GM15510 (cell line): Measurements from ENCODE around the gene FCHO1.

Experiments
- POLR2A ChIP-seq: IDR thresholded peaks from 3 replicates; pipeline ENCODE4 v1.6.1; 2011; ENCODE audit warnings: borderline replicate concordance; ENCODE audit not compliant: insufficient read length; ENCODE audit errors: extremely low read depth

The FCHO1 gene, protein sequence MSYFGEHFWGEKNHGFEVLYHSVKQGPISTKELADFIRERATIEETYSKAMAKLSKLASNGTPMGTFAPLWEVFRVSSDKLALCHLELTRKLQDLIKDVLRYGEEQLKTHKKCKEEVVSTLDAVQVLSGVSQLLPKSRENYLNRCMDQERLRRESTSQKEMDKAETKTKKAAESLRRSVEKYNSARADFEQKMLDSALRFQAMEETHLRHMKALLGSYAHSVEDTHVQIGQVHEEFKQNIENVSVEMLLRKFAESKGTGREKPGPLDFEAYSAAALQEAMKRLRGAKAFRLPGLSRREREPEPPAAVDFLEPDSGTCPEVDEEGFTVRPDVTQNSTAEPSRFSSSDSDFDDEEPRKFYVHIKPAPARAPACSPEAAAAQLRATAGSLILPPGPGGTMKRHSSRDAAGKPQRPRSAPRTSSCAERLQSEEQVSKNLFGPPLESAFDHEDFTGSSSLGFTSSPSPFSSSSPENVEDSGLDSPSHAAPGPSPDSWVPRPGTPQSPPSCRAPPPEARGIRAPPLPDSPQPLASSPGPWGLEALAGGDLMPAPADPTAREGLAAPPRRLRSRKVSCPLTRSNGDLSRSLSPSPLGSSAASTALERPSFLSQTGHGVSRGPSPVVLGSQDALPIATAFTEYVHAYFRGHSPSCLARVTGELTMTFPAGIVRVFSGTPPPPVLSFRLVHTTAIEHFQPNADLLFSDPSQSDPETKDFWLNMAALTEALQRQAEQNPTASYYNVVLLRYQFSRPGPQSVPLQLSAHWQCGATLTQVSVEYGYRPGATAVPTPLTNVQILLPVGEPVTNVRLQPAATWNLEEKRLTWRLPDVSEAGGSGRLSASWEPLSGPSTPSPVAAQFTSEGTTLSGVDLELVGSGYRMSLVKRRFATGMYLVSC

DNA sequence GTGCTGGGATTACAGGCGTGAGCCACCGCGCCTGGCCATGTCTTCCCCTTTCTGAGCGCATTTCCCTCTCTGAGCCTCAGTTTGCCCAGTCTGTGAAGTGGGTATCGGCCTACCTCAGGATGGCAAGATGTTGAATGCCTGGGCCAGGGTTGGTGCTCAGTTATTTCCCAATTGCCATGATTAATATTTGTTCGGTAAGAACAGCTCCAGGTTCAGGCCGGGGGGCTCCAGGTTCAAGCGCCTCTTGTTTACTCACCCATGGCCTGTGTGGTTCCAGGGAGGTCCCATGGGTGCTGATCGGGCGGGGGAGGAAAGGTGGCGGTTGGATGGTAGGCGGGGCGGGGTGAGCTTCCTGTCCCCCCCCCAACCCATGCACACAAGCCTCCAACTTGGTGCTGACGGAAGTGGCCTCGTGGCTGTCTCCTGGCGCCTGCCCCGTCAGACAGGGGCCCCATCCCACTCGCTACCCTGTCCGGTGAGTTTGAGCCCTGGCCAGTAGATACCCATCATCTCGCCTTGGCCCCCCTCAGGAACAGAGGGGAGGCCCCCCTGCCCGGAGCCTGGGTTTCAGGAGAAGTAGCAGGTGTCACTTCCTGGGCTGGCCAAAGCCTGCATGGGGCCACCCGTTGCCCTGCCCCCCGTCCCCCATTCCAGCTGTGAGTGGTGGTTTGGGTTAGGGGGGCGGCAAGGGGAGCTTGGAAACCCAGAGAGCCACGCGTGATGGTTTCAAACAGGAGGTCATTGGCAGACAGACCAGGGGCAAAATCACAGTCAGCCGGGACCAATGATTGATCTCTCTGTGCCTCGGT lies at the start of gene FCHO1:
TSS of gene FCHO1 (plus strand) at position 375 of the 809 bp plus-strand sequence. CDS start 3,688 bp downstream, outside the sequence.
- TF ChIP-seq POLR2A = peak; percentile 59

DNA sequence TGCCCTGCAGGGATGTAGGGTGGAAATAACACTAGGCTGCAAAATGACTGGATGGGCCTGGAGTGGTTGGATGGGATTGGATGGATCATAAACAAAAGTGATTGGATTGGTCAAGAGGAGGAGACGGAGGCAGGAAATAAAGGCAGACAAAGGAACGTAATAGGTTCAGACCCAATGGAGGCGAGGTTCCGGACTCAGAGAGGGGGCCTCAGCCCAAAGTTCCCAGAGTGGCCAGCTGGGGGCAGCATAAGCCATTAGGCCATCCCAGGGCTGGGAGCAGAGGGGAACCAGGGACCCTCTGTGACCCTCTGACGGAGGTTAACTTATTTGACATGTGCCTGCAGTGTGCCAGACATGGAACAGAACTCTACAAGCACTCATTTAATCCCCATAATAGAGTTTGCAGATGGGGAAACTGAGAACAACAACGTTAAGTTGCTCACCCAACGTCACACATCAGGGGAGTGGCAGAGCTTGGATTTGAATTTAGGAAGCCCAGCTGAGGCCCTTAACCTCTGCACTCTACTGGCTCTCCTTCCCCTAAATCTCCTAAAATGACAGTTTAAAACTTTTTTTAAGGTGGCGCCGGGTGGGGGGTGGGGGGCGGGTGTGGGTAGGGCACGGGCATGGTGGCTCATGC lies 47.3 kb upstream of the FCHO1 start:
- no peak for TF ChIP-seq POLR2A

DNA sequence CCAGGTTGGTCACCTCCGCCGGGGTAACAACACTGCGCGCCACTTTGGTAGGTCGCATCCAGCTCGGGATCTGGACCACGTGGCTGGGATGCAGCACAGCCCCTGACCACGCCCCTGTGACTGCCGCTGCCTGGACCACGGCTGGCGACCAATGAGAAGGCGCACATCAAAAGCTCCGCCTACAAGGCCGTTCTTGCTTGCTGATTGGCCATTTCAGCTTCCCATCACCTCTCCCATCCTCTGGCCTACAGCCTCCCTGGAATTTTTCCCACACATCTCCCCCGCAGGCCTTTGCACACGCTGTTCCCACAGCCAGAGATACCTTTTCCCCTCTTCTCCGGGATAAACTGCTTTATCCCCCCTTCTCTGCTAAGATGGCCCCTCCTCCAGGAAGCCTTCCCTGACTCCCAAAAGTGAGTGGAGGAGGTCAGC lies 44.5 kb upstream of the FCHO1 start:
- TF ChIP-seq POLR2A = no peak

DNA sequence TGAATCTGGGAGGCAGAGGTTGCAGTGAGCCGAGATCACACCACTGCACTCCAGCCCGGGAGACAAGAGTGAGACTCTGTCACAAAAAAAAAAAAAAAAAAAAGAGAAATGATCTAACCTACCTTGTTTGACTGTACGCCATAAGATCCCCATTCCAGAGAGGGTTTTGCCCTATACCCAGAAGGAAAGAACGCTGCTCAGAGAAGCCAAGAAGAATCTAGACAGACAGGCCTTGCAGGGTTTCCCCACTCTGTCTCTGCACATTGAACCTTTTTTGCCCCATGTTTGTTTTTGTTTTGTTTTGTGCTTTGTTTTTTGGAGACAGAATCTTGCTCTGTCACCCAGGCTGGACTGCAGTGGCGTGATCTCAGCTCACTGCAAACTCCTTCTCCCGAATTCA lies 39.4 kb upstream of the FCHO1 start:
- TF ChIP-seq POLR2A = no peak

DNA sequence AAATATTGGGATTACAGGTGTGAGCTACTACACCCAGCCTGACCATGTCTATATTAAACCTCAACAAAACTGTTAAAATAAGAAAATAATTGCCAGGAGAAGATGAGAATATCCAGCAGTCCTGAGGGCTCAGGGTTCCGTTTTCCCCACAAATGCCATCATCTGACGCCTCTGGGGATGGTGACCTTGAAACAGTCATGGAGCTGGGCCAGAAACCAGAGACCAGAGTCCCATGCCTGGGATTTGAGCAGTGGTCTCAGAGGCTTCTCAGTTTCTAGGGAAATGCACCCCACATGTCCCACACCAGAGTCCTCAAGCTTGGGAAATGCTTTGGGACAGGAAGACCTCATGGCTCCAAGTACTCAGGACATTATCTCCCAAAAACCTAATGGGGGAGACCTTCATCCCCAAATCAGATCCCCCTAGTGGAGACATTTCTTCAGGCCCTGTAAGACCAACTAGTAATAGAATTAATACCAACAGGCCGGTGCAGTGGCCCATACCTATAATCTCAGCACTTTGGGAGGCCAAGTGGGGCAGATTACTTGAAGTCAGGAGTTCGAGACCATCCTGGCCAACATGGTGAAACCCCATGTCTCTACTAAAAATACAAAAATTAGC lies 34.9 kb upstream of the FCHO1 start:
- TF ChIP-seq POLR2A = no peak

DNA sequence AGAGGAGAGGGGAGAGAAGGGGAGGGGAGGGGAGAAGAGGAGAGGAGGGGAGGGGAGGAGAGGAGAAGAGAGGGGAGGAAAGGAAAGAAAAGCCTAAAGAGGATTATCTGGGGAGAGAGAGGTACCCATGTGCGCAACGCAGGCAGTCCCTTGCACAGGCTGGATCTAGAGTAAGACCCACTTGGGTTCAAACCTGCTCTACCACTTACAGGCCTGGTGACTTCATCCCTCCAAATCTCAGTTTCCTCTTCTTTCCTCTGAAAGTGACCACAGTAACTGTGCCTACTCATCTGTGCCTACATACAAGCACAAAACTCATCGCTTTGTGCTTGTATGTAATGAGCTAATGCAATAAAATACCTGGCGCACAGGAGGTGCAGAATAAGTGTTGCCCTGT lies 32.7 kb upstream of the FCHO1 start:
- no peak for TF ChIP-seq POLR2A

DNA sequence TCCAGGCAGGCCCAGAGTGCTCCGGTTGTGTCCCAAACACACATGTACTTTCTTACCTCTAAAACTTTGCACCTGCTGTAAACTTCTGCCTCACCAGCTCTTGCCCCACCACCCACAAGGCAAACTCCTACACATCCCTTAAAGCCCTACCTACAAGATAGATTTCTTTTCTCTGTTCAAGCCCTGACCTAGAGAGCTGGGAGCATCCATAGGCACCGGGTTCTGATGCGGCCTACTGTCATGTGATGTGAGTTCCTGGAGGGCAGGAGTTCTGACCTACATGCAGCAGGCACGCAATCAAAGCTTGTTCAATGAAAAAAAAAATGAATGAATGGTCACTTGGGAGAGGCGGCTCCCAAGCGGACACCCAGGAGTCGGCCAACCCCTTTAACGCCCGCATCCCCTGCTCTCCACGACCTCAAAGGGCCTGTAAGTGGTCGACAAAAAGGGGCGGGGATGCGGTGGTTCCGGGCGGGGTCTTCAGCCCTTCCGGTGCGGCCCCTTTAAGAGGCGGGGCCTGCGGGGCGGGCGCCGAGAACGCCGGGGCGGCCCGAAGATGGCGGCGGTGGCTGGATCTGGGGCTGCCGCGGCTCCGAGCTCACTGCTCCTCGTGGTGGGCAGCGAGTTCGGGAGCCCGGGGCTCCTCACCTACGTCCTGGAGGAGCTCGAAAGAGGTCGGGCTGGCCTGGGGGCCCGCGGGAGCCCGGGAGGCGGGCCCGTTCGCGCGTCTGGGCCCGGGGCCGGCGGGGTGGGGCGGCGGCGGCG lies 32.1 kb upstream of the FCHO1 start, which contains the start of gene MAP1S:
TSS of gene MAP1S (plus strand) at position 534 of the 765 bp plus-strand sequence. CDS start at position 557, 23 bp downstream.
- peak; percentile 89 for TF ChIP-seq POLR2A

DNA sequence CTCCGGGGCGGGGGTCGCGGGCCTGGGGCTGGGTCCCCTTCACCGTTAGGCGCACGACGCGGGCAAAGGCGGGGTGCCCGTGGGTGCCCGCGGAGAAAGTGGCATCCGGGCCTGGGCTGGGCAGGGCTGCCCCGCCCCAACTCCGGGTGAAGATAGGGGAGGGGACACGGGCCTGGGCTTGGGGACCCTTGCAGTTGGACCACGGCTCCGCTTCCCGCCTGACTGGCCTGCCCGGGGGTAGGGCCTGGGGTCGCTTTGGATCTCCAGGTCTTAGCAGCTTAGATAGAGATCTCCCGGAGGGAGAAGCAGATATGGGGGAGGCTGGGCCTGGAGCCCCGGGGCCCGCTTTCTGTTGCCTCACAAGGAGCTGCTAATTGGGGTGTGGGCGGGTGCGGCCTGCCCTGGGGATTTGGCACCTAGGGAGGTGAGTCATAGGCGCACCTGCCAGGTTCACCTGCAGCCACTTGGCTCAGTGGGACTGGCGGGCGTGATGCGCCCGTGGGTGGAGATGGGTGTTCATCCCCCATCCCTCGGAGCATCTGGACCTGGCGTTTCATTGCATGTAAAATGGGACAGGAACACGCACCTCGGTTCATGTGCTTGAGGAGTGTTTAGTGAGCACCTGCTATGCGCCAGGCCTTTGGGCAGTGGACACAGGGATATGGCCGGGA lies 31.4 kb upstream of the FCHO1 start:
- TF ChIP-seq POLR2A = no peak

DNA sequence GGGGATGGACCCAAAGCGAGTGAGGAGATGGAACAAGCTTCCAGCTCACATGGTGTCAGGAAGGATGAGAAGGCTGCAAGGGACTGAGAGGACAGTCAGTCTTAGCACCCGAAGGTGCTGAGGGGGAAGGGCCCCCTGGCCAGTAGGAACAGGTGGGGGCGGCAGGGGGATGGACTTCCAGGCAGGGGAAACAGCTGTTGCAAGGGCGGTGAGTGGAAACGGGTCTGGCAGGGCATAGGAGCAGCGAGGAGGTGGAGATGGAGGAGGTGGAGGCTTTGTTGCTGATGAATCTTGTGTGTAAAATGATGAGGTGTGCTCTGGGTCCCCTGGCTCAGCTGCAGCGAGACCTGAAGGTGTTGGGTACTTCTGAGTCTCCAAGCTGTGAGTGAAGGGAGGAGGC lies 30.8 kb upstream of the FCHO1 start:
- TF ChIP-seq POLR2A = no peak

DNA sequence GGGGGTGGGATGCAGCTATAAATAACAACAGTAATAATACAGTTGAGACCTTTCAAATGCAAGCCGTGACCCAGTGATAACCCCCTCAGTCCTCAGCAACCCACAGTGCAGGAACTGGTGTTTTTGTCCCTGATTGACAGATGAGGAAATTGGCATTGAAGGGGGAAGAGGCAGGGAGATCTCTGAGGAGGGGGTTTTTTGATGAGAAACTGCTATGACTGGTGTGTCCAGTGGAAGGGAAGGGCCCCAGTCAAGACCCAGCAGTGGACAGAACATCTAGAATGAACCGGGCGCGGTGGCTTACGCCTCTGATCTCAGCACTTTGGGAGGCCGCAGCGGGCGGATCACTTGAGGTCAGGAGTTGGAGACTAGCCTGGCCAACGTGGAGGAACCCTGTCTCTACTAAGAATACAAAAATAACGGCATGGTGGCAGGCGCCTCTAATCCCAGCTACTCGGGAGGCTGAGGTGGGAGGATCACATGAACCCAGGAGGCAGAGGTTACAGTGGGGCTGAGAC lies 30.1 kb upstream of the FCHO1 start:
- TF ChIP-seq POLR2A = no peak

DNA sequence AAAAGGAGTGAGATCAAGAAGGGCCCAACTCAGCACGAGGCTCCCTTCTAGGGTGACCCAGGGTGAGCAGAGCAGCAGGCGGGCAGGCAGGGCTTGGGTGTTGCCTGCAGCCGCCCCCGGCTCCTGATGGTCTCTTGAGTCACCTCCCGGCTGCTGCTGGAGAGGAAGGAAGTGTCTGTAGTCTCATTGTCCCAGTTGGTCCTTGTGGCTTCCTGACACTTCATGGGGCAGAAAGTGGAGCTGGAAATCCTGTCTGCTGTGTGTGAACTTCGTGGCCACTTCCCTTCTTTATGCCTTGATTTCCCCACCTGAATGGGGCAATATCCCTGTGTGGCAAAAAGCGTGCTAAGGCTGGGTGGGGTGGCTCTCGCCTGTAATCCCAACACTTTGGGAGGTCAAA lies 29.5 kb upstream of the FCHO1 start:
- no peak for TF ChIP-seq POLR2A

DNA sequence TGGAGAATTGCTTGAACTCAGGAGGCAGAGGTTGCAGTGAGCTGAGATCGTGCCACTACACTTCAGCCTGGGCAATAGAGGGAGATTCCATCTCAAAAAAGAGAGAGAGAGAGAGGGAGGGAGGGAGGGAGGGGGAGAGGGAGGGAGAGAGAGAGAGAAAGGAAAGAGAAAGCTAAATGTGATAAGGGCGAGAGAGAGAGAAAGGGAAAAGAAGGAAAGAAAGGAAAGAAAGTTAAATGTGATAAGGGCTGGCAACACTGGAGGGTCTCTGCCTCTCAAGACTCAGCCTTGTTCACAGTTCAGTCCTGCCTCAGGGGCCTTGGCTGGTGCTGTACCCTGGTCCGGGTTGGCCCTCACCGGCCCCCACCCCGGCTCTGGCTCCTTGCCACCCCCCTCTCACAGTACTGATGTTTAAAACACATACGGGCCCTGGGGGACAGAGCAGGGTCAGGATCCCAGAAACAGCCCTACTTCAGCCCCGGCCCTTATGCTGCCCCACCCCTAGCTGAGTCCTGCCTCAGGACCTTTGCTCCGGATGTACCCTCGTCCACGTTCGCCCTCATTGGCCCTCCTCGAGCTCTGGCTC lies 28.5 kb upstream of the FCHO1 start:
- TF ChIP-seq POLR2A = no peak
